ENCODE measurements around the gene MLF2.

The MLF2 gene

GRCh38 chr12:6784761-6785160, 31.8 kb upstream of the MLF2 start:
- peaks cover 46% of the 10 kb centered on the region for H3K4me1 Mint-ChIP-seq
- no peaks in the 10 kb centered on the region for H3K36me3 Mint-ChIP-seq (ENCODE audit: low read depth)
- DNase-seq: no peak
- TF ChIP-seq, protein P1, sequence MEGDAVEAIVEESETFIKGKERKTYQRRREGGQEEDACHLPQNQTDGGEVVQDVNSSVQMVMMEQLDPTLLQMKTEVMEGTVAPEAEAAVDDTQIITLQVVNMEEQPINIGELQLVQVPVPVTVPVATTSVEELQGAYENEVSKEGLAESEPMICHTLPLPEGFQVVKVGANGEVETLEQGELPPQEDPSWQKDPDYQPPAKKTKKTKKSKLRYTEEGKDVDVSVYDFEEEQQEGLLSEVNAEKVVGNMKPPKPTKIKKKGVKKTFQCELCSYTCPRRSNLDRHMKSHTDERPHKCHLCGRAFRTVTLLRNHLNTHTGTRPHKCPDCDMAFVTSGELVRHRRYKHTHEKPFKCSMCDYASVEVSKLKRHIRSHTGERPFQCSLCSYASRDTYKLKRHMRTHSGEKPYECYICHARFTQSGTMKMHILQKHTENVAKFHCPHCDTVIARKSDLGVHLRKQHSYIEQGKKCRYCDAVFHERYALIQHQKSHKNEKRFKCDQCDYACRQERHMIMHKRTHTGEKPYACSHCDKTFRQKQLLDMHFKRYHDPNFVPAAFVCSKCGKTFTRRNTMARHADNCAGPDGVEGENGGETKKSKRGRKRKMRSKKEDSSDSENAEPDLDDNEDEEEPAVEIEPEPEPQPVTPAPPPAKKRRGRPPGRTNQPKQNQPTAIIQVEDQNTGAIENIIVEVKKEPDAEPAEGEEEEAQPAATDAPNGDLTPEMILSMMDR (IDR thresholded peaks at IDR 0.05): no peak
- no peak overlapping the region for H3K27ac Mint-ChIP-seq
- H3K9me3 Mint-ChIP-seq: no peaks in the 10 kb centered on the region
- peaks cover 3% of the 10 kb centered on the region for H3K27me3 Mint-ChIP-seq (ENCODE audit: low read depth, poor library complexity)
- H3K4me3 Mint-ChIP-seq: no peak overlapping the region

DNA sequence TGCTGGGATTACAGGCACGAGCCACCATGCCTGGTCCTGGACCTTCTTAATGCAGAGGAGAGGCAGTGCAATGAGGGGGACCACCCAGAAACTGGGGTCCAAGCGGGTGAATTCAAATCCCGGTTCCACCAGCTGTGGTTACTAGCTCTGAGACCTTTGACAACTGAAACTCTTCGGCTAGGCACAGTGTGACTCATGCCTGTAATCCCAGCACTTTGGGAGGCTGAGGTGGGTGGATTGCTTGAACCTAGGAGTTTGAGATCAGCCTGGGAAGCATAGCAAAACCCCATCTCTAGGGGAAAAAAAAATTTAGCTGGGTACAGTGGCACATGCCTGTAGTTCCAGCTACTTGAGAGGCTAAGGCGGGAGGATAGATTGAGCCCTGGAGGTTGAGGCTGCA, 31.4 kb upstream of the MLF2 start:
- Mint-ChIP-seq H3K9me3 (no peaks in the 10 kb centered on the region), H3K4me3 (no peak overlapping the region)

DNA sequence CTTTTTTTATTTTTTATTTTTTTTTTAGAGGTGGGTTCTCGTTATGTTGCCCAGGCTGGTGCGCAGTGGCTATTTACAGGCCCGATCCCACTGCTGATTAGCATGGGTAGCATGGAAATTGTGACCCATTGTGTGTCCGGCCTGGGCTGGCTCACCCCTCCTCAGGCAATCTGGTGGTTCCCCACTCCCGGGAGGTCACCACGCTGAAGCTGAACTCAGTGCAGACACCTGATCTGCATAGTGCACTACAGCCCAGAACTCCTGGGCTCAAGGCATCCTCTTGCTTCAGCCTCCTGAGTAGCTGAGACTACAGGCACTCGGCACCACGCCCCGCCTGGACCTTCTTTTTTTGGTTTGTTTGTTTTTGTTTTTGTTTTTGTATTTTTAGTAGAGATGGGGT, 30.9 kb upstream of the MLF2 start:
- Mint-ChIP-seq H3K4me3 (no peak overlapping the region), H3K9me3 (no peaks in the 10 kb centered on the region), H3K4me1 (peaks cover 47% of the 10 kb centered on the region), H3K27ac (no peak overlapping the region), H3K36me3 (ENCODE audit: low read depth) (no peaks in the 10 kb centered on the region), H3K27me3 (ENCODE audit: low read depth, poor library complexity) (peaks cover 3% of the 10 kb centered on the region)
- no peak for DNase-seq
- TF ChIP-seq, protein P1 (IDR thresholded peaks at IDR 0.05): no peak

More for the DNA sequence above, 31.4 kb upstream of the MLF2 start:
- TF ChIP-seq, protein P1 (IDR thresholded peaks at IDR 0.05): no peak
- Mint-ChIP-seq H3K36me3 (ENCODE audit: low read depth) (no peaks in the 10 kb centered on the region), H3K27me3 (ENCODE audit: low read depth, poor library complexity) (peaks cover 3% of the 10 kb centered on the region), H3K27ac (no peak overlapping the region), H3K4me1 (peaks cover 46% of the 10 kb centered on the region)
- no peak for DNase-seq

DNA sequence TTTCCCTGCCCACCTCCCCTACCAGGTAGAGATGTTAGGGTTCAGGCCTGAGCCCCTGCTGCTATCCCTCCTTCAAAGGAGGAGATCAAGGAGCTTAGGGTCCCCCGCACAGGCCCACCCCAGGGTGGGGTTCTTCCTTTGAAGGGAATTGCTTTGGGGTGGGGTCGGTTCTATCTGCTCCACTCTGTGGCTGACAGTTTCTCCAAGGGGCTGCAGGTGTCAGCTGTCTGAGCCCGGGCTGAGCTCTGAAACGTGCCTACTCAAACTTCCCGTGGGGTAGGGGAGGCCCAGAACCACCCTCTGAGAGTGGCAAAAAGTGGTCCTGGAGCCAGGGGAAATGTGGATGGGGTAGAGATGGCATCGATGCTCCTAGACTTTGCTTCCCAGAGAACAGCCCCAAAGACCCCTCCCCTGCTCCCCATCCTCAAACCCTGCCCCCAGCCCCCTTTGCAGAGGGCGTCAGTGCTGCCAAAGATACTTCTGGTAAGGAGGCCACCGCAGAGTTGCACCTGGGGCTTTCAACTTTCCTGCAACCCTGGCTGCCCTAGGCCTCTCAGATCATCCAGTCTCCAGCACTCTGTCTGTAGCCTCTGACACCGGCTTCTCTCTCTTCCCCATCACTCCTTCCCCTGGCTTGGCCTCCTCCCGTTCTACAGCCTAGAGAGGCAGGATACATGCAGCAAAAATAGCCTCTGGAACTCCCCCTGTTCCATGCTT, 30.1 kb upstream of the MLF2 start:
- TF ChIP-seq, protein P1 (IDR thresholded peaks at IDR 0.05): no peak
- H3K36me3 Mint-ChIP-seq (ENCODE audit: low read depth): peaks cover 3% of the 10 kb centered on the region

GRCh38 chr12:6782119-6782518, 29.2 kb upstream of the MLF2 start:
- no peak overlapping the region for H3K4me3 Mint-ChIP-seq
- peaks cover 59% of the 10 kb centered on the region for H3K4me1 Mint-ChIP-seq
- no peak for DNase-seq
- TF ChIP-seq, protein P1 (IDR thresholded peaks at IDR 0.05): no peak
- H3K27me3 Mint-ChIP-seq (ENCODE audit: low read depth, poor library complexity): peaks cover 9% of the 10 kb centered on the region
- no peaks in the 10 kb centered on the region for H3K9me3 Mint-ChIP-seq
- no peak overlapping the region for H3K27ac Mint-ChIP-seq
- H3K36me3 Mint-ChIP-seq (ENCODE audit: low read depth): peaks cover 12% of the 10 kb centered on the region

More for the DNA sequence above, 30.1 kb upstream of the MLF2 start:
- Mint-ChIP-seq H3K9me3 (no peaks in the 10 kb centered on the region), H3K4me3 (no peak overlapping the region), H3K27ac (no peak overlapping the region), H3K4me1 (peaks cover 55% of the 10 kb centered on the region), H3K27me3 (ENCODE audit: low read depth, poor library complexity) (peaks cover 6% of the 10 kb centered on the region)
- no peak for DNase-seq

DNA sequence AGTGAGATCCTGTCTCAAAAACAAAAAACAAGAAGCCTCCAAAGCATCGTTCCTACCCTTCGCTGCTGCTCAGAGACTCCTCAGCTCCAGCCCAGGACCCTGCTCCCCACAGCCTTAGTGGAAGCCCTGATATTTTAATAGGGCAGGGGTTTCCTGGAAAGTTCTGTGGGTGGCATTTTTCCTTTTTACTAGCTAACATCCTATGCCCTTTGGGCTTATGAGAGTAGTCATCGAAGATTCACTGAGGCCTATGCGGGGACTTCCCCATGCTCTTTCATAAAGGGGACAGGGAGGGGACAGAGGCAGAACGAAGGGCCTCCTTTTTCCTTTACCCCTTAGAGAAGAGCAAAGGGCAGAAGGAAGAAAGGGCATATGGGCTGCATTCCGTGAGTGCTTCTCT, 27.6 kb upstream of the MLF2 start:
- H3K27ac Mint-ChIP-seq: no peak overlapping the region
- H3K4me3 Mint-ChIP-seq: no peak overlapping the region
- peaks cover 25% of the 10 kb centered on the region for H3K36me3 Mint-ChIP-seq (ENCODE audit: low read depth)
- TF ChIP-seq, protein P1 (IDR thresholded peaks at IDR 0.05): no peak
- H3K27me3 Mint-ChIP-seq (ENCODE audit: low read depth, poor library complexity): peaks cover 9% of the 10 kb centered on the region
- peaks cover 59% of the 10 kb centered on the region for H3K4me1 Mint-ChIP-seq
- DNase-seq: no peak
- no peaks in the 10 kb centered on the region for H3K9me3 Mint-ChIP-seq
